ENCODE results near the gene CLCN6. TPM values are rescaled to one million over a fixed set of nuclear protein-coding genes. Genes with fewer than 3 reads are reported as not detected.

Gene CLCN6
- total and polyA plus RNA-seq, 2 donors from 2014 or later = 7.1 to 26.0 TPM

DNA sequence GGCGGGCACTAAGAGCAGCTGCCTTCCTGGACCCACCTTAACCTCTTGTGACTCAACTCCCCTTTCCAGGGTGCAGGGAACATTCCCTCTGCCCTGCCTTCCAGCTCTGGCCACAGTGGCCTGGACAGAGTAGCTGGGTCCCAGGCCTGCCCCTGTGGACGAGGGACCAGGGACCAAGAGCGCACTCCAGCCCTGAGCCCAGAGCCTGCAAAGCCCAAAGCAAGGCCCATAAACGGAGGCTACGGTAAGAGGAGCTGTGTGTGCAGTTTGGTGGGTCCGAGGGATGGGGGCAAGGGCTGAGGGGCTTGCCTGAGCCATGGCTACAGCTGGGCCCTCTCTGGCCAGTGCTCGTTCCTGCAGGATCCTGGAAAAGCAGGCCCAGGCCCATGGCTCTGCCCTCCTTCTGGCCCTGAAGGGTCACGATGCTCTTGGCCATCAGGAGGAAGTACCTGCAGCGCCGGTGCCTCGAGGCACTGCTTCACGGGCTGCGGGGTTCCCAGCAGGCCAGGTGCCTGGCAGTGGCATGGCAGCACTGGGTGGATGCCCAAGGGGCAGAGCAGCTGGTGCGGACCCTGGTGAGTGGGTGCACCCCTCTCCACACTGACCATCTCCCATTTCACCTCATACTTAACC, 18.1 kb upstream of the CLCN6 start:
- peak overlapping the region in 1 of 3 donors; percentile 39 for H3K4me3 ChIP-seq (ENCODE audit: low read length in 3 of 3)
- intact Hi-C loops (cut with DNase I) = no loop called here
- DNase-seq = no peak

DNA sequence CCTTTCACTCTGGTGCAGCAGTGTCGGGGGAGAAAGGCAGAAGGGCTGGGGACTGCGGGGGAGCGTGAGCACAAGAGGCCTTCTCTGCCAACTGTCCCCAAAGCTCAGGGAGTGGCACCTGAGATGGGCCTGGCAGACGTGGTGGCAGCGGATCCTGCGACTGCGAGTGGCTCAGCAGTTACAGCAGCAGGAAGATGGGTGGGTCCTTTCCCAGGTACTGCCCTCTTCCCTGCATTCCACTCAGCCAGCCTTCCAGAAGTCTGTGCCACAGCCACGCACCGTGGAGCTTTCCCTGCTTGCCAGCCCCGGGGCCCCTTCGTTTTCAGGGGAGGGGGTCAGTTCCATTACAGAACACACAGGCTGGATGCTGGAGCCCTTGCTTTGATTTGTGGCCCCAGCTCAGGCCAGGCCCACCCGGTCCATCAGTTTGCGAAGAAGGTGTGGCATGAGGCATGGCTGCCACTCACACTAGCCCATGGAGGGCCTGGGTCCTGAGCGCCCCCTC, 17.4 kb upstream of the CLCN6 start:
- Histone ChIP-seq H3K36me3 (ENCODE audit: control insufficient read depth in 2 of 3, insufficient read depth in 3 of 3, low read length in 3 of 3) (peaks cover 0 to 31% (median 0%) of the 10 kb centered on the region in 3 donors), H3K27me3 (ENCODE audit: control insufficient read depth, insufficient read depth, low read length) (no peaks in the 10 kb centered on the region), H3K27ac (ENCODE audit: low read depth in 2 of 2, low read length in 2 of 2) (peak overlapping the region; percentile 90 to 94), H3K9me3 (ENCODE audit: control insufficient read depth in 2 of 3, insufficient read depth in 1 of 3, low read length in 3 of 3) (no peaks in the 10 kb centered on the region), H3K4me3 (ENCODE audit: low read length in 3 of 3) (no peak overlapping the region), H3K9ac (ENCODE audit: low read length in 3 of 3) (peak overlapping the region in 1 of 3 donors; percentile 65), H3K4me1 (ENCODE audit: control insufficient read depth in 2 of 3, insufficient read depth in 2 of 3, low read depth in 1 of 3, low read length in 3 of 3) (peaks cover 3 to 54% (median 41%) of the 10 kb centered on the region in 3 donors)
- FAIRE-seq = no peak
- DNase-seq = peak in 2 of 5 donors; percentile 36 to 40
- intact Hi-C loops (cut with DNase I) = no loop called here
- TF ChIP-seq, protein P1, sequence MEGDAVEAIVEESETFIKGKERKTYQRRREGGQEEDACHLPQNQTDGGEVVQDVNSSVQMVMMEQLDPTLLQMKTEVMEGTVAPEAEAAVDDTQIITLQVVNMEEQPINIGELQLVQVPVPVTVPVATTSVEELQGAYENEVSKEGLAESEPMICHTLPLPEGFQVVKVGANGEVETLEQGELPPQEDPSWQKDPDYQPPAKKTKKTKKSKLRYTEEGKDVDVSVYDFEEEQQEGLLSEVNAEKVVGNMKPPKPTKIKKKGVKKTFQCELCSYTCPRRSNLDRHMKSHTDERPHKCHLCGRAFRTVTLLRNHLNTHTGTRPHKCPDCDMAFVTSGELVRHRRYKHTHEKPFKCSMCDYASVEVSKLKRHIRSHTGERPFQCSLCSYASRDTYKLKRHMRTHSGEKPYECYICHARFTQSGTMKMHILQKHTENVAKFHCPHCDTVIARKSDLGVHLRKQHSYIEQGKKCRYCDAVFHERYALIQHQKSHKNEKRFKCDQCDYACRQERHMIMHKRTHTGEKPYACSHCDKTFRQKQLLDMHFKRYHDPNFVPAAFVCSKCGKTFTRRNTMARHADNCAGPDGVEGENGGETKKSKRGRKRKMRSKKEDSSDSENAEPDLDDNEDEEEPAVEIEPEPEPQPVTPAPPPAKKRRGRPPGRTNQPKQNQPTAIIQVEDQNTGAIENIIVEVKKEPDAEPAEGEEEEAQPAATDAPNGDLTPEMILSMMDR (IDR thresholded peaks at IDR 0.05; ENCODE audit: borderline replicate concordance, extremely low read depth, insufficient read depth) = no peak

More for the DNA sequence above, 18.1 kb upstream of the CLCN6 start:
- H3K9me3 ChIP-seq (ENCODE audit: control insufficient read depth in 2 of 3, insufficient read depth in 1 of 3, low read length in 3 of 3) = no peaks in the 10 kb centered on the region
- TF ChIP-seq, protein P1 (IDR thresholded peaks at IDR 0.05; ENCODE audit: borderline replicate concordance, extremely low read depth, insufficient read depth) = no peak
- FAIRE-seq = no peak
- H3K27ac ChIP-seq (ENCODE audit: low read depth in 2 of 2, low read length in 2 of 2) = peak overlapping the region; percentile 85 to 90
- H3K27me3 ChIP-seq (ENCODE audit: control insufficient read depth, insufficient read depth, low read length) = no peaks in the 10 kb centered on the region
- H3K36me3 ChIP-seq (ENCODE audit: control insufficient read depth in 2 of 3, insufficient read depth in 3 of 3, low read length in 3 of 3) = peaks cover 0 to 30% (median 0%) of the 10 kb centered on the region in 3 donors
- peaks cover 3 to 54% (median 41%) of the 10 kb centered on the region in 3 donors for H3K4me1 ChIP-seq (ENCODE audit: control insufficient read depth in 2 of 3, insufficient read depth in 2 of 3, low read depth in 1 of 3, low read length in 3 of 3)
- peak overlapping the region in 1 of 3 donors; percentile 65 for H3K9ac ChIP-seq (ENCODE audit: low read length in 3 of 3)

GRCh38 chr1:11789126-11790067, 16.6 kb upstream of the CLCN6 start:
- intact Hi-C loops (cut with DNase I) = no loop called here
- no peaks in the 10 kb centered on the region for H3K9me3 ChIP-seq (ENCODE audit: control insufficient read depth in 2 of 3, insufficient read depth in 1 of 3, low read length in 3 of 3)
- peak in 2 of 5 donors; percentile 63 to 83 for DNase-seq
- peaks cover 3 to 52% (median 41%) of the 10 kb centered on the region in 3 donors for H3K4me1 ChIP-seq (ENCODE audit: control insufficient read depth in 2 of 3, insufficient read depth in 2 of 3, low read depth in 1 of 3, low read length in 3 of 3)
- H3K4me3 ChIP-seq (ENCODE audit: low read length in 3 of 3) = no peak overlapping the region
- H3K27ac ChIP-seq (ENCODE audit: low read depth in 2 of 2, low read length in 2 of 2) = peak overlapping the region; percentile 94 to 97
- H3K27me3 ChIP-seq (ENCODE audit: control insufficient read depth, insufficient read depth, low read length) = no peaks in the 10 kb centered on the region
- TF ChIP-seq, protein P1 (IDR thresholded peaks at IDR 0.05; ENCODE audit: borderline replicate concordance, extremely low read depth, insufficient read depth) = no peak
- no peak for FAIRE-seq
- H3K36me3 ChIP-seq (ENCODE audit: control insufficient read depth in 2 of 3, insufficient read depth in 3 of 3, low read length in 3 of 3) = peaks cover 0 to 39% (median 0%) of the 10 kb centered on the region in 3 donors
- peak overlapping the region in 1 of 3 donors; percentile 62 for H3K9ac ChIP-seq (ENCODE audit: low read length in 3 of 3)
